HS-27A (cell line): ENCODE results near the gene WDFY1.
"Not testable (repeated sequence)": the region's sequence is repeated elsewhere in the genome, so short reads cannot be mapped to it uniquely, and the experiment has no call there.

Experiments used
- DNase-seq: peaks from one replicate; pipeline ENCODE4 v3.0.0-alpha.2; 2012; ENCODE audit warnings: low read depth, missing footprints

The WDFY1 gene

DNA sequence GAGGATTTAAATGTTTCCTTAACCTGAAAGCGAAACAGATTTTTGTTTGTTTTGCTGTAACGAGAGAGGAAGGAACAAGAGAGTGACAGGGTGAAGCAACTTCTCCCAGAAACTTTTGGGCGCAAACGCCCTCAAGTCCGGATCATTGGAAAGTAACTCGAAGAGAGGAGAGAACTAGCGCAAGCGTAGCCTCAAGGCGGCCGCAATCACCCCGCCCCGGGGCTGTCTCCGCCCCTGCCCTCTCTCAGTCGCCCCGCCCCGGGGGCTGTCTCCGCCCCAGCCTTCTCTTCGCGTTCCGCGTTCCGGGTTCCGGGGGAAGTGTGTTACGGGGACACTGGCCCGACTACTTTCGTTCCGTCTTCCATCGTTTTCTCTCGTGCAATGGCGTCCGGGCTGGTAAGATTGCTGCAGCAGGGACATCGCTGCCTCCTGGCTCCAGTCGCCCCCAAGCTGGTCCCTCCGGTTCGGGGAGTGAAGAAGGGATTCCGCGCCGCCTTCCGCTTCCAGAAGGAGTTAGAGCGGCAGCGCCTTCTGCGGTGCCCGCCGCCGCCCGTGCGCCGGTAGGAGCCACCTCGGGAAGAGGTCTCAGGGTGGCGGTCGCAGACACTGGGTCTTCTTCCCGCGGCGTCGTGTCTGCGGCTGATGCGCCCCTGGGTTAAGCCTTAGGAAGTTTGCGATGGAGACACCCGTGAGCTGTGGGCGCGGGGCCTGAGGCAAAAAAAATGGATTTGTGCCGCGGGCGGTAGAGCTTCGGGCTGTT is 12.1 kb upstream of the WDFY1 start, which contains the start of gene MRPL44:
Gene MRPL44 (plus strand): TSS at position 372 of the 760 bp plus-strand sequence. CDS start 10 bp downstream, at position 382.
- DNase-seq: no peak

DNA sequence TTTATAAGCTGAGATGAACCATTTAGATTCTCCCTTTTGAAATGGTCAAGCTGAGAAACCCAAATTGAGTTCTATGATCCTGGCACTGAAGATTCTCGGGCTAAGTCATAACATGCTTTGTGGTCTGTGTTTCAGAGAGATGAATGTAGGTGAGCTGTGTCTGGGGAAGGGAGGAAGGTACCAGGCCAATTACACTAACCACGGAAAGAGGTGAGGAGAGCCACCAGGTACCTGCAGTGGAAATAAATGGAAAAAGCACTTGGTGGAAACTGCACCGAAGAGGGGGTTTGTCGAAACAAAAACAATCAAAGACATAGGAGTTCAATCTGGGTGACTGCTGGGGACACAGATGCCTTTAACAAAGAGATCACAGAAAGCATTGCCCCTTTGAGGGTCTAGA is 11.2 kb upstream of the WDFY1 start:
- DNase-seq: no peak

DNA sequence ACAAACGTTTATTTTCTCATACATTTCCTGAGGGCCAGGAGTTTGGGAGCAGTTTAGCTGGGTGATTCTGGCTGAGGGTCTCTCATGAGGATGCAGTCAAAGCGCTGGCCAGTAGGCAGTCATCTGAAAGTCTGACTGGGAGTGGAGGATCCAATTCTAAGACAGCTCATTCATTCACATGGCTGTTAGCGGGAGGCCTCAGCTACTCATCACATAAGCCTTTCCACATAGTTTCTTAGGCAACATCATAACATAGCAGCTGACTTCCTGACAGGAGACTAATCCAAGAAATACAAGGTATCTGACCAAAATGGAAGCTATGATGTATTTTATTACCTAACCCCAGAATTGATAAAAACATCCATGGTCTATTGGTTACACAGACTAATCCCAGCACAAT is 9.3 kb upstream of the WDFY1 start:
- DNase-seq: no peak

DNA sequence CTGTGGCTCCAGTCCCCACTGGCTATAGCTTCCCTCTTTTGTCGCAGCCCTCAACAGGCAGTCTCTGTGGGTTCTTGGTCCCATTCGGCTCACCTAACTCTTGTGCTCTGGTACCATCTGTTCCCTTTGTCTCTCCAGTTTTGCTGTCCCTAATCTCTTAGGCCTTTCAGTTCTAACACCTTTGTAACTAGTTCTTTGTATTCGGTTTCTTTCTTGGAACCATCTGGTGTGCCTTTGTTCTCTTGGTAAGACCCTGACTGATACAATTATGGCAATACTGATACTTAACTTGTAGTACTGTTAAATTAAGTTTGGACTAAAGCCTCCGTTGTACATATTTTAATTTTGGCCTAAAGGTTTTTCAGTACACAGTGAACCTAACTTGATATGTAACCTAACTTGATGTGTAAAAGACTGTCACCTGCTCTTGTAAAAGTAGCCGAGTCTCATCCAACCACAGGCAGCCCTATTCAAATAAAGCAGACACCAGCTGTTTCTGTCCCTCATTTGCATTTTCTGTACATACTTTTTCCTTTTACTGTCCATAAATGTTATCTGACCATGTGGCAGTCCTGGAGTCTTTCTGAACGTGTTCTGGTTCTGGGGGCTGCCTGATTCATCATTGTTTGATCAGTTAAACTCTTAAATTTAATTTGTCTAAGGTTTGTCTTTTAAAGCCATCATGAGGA is 7.3 kb upstream of the WDFY1 start:
- no peak for DNase-seq

DNA sequence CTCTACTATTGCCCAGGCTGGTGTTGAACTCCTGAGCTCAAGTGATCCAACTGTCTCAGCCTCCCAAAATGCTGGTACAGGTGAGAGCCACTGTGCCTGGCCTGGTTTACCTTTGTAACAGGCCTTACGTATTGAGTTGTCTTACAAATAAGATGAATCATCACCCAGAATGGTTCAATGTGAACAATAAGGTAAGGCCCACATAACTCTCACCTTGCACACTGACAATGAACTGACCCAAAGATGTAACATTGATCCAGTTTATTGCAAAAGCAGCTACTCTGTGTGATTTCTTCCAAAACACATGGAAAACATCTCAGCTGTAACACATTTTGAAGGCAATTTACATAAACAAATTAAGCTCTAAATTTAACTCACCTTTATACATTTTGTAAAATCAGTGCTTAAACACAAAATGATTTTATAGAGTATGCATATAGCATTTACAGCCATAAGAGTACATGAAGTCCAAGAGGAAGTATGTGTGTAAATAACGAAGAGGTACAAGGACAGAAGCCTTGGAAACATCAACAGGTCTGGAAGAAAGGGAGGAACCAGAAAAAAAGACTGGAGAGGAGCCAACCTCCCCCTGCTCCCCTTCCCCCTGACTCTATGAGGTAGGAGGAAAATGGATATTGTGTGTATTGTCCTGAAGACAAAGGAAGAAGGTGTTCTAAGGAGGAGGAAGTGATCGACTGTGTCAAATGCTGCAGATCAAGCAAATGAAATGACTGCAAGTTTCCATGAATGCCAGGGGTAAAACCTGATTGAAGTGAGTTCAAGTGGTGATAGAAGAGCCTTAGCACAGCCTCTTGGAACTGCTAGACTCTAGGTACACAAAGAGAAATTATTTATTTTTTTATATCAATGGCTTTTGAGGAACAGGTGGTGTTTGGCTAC is 5.6 kb upstream of the WDFY1 start:
- DNase-seq: no peak

DNA sequence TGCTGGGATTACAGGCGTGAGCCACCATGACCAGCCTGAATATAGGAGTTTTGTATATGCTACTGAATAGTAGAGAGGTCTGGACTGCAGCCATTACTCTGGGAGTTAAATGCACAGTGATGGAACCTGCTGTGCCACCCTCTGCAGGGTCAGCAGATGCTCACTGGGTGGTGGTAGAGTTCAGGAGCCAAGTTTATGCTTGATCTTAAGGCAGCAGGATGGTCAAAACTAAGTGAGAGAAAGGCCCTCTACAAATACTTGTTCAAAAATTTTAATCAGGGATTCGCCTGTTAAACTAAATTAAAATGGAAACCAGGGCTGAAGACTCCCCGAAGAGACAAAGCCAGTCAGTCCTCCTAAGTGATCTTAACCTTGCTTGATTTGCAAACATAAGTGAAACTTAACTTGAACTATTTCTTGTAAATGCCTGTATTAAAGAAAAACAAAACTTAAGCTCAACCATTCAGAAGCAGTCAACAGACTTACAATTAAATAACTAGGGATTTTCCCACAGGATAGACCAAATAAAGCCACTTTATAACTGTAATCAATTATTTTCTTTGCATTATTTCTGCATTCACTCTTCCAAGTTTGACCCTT is 4.2 kb upstream of the WDFY1 start:
- no peak for DNase-seq

DNA sequence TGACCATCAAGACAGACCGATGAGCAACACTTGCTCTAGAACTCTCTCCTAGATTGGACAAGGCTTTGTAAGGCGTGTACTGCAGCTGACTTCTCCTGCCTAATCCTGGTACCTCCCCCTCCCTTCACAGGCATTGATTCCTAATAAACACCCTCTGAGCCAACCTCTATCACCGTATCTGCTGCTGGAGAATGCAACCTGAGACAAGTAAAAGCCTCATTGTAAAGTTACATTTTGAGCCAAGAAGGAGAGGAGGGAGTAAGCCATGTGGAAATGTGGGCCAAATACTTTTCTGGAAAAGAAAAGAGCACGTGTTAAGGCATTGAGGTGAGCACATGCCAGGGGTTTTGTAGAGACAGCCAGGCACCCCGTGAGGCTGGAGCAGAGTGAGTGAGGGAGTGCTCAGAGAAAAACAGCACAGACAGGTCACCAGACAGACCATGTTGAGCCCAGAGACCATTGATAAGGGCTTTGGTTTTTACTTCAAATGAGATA is 2.6 kb upstream of the WDFY1 start:
- no peak for DNase-seq

DNA sequence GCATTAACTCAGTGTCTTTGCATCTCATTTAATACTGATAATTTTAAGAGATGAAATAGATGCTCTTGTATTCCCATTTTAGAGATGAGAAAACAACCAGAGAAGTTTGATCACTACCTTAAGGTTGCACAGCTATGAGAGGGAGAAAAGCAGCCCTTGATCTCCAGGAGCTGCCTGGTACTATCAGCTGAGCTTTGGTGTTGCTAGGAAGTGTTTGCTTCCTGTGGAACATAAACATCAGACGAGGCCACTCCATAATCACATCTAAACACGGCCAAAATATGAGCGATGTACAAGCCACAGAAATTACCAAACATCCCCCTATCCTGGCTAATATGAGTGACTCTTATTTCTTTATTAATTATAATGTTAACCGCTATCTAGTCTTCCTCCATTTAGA is 620 bp upstream of the WDFY1 start:
- no peak for DNase-seq

DNA sequence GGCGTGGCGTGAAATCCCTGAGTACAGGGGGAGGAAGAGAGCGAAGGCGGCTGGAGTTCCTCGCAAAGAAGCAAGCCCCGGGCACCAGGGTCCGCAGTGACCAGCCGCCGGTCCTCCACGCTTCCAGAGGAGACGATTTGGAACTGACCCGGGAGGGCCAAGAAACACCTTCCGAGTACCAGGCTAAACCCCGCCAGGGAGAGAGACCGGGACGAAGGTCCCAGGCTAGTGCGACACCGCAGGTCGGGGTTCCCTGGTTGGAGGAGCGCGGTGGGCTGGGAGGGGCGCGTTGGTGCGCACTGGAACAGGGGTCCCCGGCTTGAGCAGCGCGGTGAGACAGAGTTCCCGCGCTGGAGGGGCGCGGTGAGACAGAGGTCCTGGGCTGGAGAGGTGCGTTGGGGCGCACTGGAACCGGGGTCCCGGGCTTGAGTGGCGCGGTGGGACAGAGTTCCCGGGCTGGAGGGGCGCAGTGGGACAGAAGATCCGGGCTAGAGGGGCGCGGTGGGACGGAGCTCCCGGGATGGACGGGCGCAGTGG is 901 bp downstream of the WDFY1 start:
- DNase-seq: no peak

DNA sequence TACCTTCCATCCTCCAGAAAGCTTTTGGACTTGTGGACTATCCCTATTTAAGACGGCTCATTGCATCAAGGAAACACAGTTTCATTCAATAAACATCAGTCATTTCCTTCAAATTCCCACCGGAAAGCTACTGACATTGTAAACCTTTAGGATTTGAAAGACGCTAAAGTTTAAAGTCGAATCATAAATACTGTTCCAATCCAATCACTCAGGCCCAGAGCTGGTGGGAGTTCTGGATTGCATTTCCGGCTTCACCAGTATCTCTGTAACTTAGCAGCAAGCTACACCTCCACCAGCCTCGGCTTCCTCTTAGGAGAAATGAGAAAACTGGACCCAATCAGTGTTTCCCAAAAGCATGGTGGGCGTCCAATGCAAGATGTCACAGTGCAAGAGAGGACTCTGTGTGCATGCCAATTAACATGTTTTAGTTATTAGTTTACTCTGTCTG is 1.6 kb downstream of the WDFY1 start:
- DNase-seq: no peak

DNA sequence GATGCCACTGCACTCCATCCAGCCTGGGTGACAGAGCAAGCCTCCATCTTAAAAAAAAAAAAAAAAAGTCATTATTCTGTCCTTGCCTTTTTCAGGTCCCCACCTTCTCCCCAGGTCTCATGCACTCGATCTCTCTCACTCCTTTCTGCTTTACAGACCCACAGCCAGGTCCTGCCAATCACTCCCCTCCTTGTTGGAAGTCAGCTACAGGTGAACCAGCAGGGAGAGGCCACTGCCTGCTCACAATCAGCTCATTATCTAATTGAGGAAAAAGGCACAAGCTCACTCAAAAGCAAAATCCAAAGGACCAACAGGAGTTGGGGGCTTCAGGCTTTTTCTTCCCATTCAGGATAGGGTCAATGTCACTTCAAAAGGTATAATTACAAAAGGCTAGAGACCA is 2.0 kb downstream of the WDFY1 start:
- no peak for DNase-seq

DNA sequence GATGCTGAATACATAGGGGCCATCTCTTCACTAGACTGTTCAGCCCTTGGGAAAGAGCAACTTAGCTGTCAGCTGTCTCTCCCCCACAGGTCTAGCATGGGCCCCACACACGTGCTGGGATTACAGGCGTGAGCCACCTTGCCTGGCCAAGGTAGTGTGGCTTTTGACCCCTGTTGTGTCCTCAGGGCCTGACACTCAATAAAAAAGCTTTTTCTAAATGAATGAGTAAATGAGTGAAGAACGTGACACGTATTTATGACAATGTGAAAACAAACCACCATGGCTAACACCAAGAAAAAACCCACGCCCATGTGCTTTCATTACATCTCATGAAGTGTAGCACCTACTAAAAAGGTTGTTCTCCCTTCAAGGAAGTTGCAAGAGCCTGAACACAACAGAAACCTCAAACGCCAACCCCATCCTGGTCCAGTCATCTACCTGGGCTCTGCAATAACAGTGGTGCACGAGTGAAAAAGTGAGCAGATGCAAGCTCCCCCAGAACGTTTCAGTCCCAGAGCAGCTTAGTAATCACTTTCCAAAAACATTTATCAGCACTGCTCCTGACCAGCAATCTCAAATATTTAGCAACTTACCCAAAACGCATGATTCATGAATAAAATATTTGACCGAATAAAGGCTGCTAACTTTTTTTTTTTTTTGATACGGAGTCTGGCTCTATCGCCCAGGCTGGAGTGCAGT is 3.4 kb downstream of the WDFY1 start:
- DNase-seq: no peak

DNA sequence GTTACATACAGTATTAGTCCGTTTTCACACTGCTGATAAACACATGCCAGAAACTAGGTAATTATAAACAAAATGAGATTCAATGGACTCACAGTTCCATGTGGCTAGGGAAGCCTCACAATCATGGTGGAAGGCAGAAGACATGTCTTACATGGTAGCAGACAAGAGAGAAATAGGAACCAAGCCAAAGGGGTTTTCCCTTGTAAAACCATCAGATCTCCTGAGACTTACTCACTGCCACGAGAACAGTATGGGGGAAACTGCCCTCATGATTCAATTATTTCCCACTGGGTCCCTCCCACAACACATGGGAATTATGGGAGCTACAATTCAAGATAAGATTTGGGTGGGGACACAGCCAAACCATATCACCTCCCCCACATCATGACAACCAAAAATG is 5.7 kb downstream of the WDFY1 start:
- not testable (repeated sequence) for DNase-seq

DNA sequence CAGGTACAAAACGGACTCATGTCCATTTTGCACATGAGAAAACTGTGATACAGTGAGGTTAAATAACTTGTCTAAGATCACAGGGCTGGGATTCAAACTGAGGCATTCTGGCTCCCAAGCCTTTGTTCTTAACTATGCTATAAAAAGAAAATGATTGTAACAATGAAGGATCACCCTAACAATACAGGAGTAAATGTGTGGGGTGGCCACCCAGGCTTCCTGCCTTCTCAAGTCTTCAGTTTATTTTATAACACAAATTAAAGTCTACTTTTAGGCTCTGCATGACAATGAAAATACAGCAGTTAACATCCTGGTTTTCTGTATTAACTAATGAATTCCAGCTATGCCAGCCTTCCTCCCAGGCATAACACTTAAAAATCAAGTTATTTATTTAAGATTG is 7.6 kb downstream of the WDFY1 start:
- DNase-seq: no peak

DNA sequence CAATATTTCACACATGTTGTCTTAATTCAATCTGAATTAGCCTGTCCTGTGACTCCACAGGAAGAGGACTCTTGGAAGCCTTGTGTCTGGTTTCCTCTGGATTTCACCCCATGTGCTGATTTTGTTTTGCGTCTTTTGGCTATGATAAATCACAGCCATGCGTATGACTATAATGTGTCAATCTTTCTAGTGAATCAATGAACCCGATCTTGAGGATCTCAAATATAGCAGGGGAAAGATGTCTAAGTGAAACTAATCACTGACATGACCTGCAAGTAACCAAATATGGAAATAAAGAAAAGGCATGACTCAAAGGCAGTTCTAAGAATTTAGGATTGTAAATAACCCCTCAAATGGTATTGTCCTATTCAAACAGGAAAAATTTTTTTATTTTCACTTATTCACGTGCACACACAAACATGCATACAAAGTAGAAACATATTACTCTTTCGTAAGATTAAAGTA is 8.2 kb downstream of the WDFY1 start:
- DNase-seq: no peak

DNA sequence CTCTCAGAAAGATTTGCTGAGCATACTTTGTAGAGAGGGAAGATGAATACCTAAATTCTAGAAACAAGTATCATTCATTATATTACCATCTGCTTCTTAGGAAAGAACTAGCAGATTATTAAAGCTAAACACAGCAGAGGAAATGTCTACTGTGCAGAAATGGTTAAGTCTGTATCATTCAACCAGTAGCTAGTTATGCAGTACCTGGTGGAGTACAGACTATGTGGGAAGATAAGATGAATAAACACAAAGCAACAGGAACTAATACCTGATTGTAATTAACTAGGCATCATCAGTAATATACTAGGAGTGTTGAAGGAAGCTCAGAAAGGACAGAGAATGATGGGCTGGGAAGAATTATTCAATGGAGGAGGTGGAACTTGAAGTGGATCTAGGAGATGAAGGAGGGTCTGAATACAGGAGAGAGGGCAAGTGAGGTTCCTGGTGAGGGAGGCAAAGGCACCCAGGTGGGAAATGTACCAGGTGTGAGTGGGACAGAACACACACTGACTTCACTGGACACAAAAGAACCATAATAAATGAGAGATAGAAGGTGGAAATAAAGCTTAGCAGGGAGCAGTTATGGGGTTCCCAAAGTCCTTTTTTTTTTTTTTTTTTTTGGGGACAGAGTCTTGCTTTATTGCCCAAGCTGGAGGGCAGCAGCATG is 9.5 kb downstream of the WDFY1 start:
- DNase-seq: no peak

DNA sequence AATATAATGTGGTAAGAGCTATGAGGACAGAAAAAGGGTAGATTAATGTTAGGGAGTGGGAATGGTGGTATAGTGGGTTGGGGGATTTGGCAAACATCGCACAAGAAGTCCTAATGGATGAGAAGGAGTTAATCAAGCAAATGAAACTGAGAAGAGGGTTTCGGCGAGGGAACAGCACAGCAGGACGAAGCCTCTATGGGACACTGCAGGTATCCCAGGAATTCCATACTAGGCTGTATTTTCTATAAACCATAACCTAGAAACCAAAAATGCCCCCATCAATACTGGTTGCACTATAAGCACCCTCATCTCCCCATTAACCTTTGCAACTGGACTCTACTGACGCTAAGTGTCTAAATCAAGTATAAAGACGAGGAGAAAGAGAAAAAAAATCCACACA is 10.3 kb downstream of the WDFY1 start:
- no peak for DNase-seq

DNA sequence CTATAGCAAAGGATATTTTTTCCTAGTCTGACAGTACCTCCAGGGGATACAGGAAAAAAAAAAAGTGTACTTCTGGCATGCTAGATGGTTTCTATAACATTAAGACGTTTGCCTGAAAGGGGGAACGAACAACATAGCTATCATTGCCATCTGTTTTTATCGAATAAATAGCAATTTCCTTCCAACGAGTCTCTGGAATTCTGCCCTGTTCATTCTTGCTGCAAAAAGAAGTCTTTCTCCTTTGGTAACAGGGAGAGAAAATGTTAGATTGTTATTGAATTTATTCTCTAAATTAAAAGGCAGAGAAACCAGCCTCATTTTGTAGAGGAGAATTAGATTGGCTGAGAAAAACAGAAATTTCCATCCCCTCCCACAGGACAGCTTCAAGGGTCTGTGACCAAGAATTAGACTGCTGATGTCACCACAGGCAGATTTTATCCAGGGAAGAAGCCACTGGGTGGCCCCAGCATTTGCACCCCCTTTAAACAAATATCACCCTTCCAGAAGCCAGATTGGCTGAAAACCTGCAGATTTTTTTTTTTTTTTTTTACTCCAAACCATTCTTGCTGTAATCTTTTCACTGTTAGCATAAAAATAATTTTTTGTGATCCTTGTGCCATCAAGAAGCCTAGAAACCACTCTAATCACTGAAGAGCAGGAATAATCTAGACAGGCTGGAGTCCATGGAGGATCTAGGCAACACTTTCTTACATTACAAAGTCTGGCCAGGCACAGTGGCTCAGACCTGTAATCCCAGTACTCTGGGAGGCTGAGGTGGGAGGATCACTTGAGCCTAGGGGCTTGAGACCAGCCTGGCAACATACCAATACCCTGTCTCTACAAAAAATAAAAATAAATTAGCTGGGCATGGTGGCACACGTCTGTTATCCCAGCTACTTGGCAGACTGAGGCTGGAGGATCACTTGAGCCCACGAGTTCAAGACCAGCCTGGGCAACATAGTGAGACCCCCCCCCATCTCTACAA is 12.0 kb downstream of the WDFY1 start:
- no peak for DNase-seq
